Endothelial cell of umbilical vein (primary cell): ENCODE data around the gene TNFAIP1. TPM values are rescaled to one million over a fixed set of nuclear protein-coding genes. Genes with fewer than 3 reads are reported as not detected.

Experiments used
- BruUV-seq: library from RNA; stranded (reverse); fragments of 400-500 nt; replicated peaks from 2 replicates; lab custom pipeline; 2021; lab: Mats Ljungman, UMichigan
- CTCF ChIA-PET: fragments of 300-600, 350-600 bp; sonication (Branson Sonifier 250); formaldehyde crosslinking; loops from one replicate; lab custom pipeline; 2021; ENCODE audit warnings: antibody characterized with exemption, inconsistent platforms; lab: Charles Lee
- POLR2A ChIA-PET: fragments of 300-600, 350-600 bp; sonication (Branson Sonifier 250); formaldehyde crosslinking; loops from one replicate; lab custom pipeline; 2021; ENCODE audit warnings: antibody characterized with exemption, inconsistent platforms; lab: Charles Lee
- DNase-seq: peaks from one replicate; pipeline ENCODE4 v3.0.0-alpha.2; 2011; ENCODE audit warnings: low read depth, low spot score
- FAIRE-seq: peaks from 2 replicates; lab custom pipeline; 2011; peaks lifted over from hg19 to GRCh38; lab: Jason Lieb, UNC
- H2AFZ ChIP-seq: 2 replicates; pipeline ENCODE4 v1.6.0; 2012; ENCODE audit warnings: low read depth, low read length, control low read depth, inconsistent platforms
- H3K27ac ChIP-seq: 2 replicates; pipeline ENCODE4 v1.5.1; 2011; ENCODE audit warnings: low read depth, mild to moderate bottlenecking, control low read depth, low read length, moderate library complexity; ENCODE audit not compliant: insufficient read depth
- H3K27me3 ChIP-seq, 2 experiments: 2 replicates each; pipeline versions ENCODE4 v1.6.0 to v1.6.1; 2011; ENCODE audit warnings: low read length in 2 of 2, mixed read lengths in 1 of 2; ENCODE audit not compliant: control insufficient read depth in 2 of 2, insufficient read depth in 2 of 2
- H3K36me3 ChIP-seq, 2 experiments: 2 replicates in 1 of 2; 3 replicates in 1 of 2; pipeline ENCODE4 v1.5.1; 2011; ENCODE audit warnings: low read length in 2 of 2, mild to moderate bottlenecking in 1 of 2, moderate library complexity in 1 of 2; ENCODE audit not compliant: control insufficient read depth in 2 of 2, insufficient read depth in 2 of 2; ENCODE audit errors: extremely low read depth in 1 of 2
- H3K4me1 ChIP-seq: 3 replicates; pipeline ENCODE4 v1.5.1; 2011; ENCODE audit warnings: mild to moderate bottlenecking, low read length; ENCODE audit not compliant: control insufficient read depth, insufficient read depth; ENCODE audit errors: extremely low read depth
- H3K4me2 ChIP-seq: 2 replicates; pipeline ENCODE4 v1.6.1; 2011; ENCODE audit warnings: low read length, control low read depth, mixed read lengths; ENCODE audit not compliant: insufficient read depth
- H3K4me3 ChIP-seq, 3 experiments: fragments of 200-600 bp in 1 of 3; sonication (generic), shearing (Covaris generic) in 1 of 3; replicated peaks in 1 of 3; 2 replicates each; pipeline ENCODE4 v1.5.1; 2011 to 2016; ENCODE audit warnings: control low read depth in 3 of 3, low read length in 3 of 3, mild to moderate bottlenecking in 2 of 3, inconsistent platforms in 1 of 3, low read depth in 1 of 3, moderate library complexity in 1 of 3; ENCODE audit not compliant: insufficient read depth in 1 of 3
- H3K79me2 ChIP-seq: 2 replicates; pipeline ENCODE4 v1.6.0; 2012; ENCODE audit warnings: low read length, inconsistent platforms; ENCODE audit not compliant: control insufficient read depth, insufficient read depth
- H3K9ac ChIP-seq: replicated peaks from 2 replicates; pipeline ENCODE3; 2011; ENCODE audit warnings: low read length, control low read depth; ENCODE audit not compliant: insufficient read depth; ENCODE audit errors: extremely low read depth
- H3K9me1 ChIP-seq: replicated peaks from 3 replicates; pipeline ENCODE4 v1.6.0; 2011; ENCODE audit warnings: mild to moderate bottlenecking, low read length; ENCODE audit not compliant: control insufficient read depth, insufficient read depth; ENCODE audit errors: extremely low read depth
- H3K9me3 ChIP-seq: replicated peaks from 2 replicates; pipeline ENCODE4 v1.5.1; 2012; ENCODE audit warnings: low read length, inconsistent platforms; ENCODE audit not compliant: control insufficient read depth, insufficient read depth
- H4K20me1 ChIP-seq: replicated peaks from 2 replicates; pipeline ENCODE3; 2011; ENCODE audit warnings: mild to moderate bottlenecking, low read length; ENCODE audit not compliant: control insufficient read depth, insufficient read depth; ENCODE audit errors: extremely low read depth
- CTCF ChIP-seq, 2 donors: IDR thresholded peaks; 1 replicate in 1 of 2; 2 replicates in 1 of 2; pipeline ENCODE4 v1.5.1; 2011; ENCODE audit warnings: low read length in 2 of 2, mild to moderate bottlenecking in 2 of 2, moderate library complexity in 2 of 2, control low read depth in 1 of 2, inconsistent platforms in 1 of 2, low read depth in 1 of 2; ENCODE audit not compliant: insufficient read depth in 1 of 2; ENCODE audit errors: extremely low read depth in 1 of 2
- EZH2 ChIP-seq: IDR thresholded peaks from 2 replicates; pipeline ENCODE4 v1.6.1; 2012; ENCODE audit warnings: borderline replicate concordance, low read depth, mild to moderate bottlenecking, moderate library complexity, low read length, inconsistent platforms; ENCODE audit not compliant: severe bottlenecking
- FOS ChIP-seq: IDR thresholded peaks from 2 replicates; pipeline ENCODE4 v1.6.1; 2011; ENCODE audit warnings: mild to moderate bottlenecking, low read length, moderate library complexity, borderline replicate concordance; ENCODE audit not compliant: insufficient read depth
- JUN ChIP-seq: IDR thresholded peaks from 2 replicates; pipeline ENCODE4 v1.6.1; 2011; ENCODE audit warnings: borderline replicate concordance, low read depth; ENCODE audit not compliant: insufficient read length, insufficient read depth
- MAX ChIP-seq: IDR thresholded peaks from 2 replicates; pipeline ENCODE4 v1.6.1; 2011; ENCODE audit not compliant: insufficient read depth, insufficient read length
- MYC ChIP-seq: IDR thresholded peaks from one replicate; pipeline ENCODE4 v1.6.1; 2011; ENCODE audit warnings: mild to moderate bottlenecking, low read depth, low read length
- POLR2A ChIP-seq: IDR thresholded peaks from 2 replicates; pipeline ENCODE4 v1.6.1; 2012; ENCODE audit warnings: low read depth, mild to moderate bottlenecking, control low read depth, low read length
- POLR2AphosphoS5 ChIP-seq: IDR thresholded peaks from 2 replicates; pipeline ENCODE4 v1.6.1; 2012; ENCODE audit warnings: low read depth, mild to moderate bottlenecking, control low read depth, low read length, moderate library complexity; ENCODE audit not compliant: insufficient read depth
- dilution Hi-C: fragments of 300-500 bp; cut with MboI; formaldehyde crosslinking; loops from one replicate; pipeline ENCODE4 v1.15.0; 2019; ENCODE audit warnings: low sequenced_read_pairs; ENCODE audit not compliant: extremely low pct_ligation_motif_present
- intact Hi-C: fragments of 100-400 bp; cut with micrococcal nuclease; formaldehyde crosslinking; loops from one replicate; pipeline ENCODE4 v1.10.0; 2022
- polyA plus RNA-seq, 4 experiments: library from polyadenylated mRNA; depleted of rRNA in 3 of 4; stranded (reverse) in 3 of 4; unstranded in 1 of 4; fragments of >200 nt; gene quantifications; 2 replicates each; pipeline versions ENCODE4 v1.2.1 to v1.2.3, GENCODE V29; 2011 to 2012; ENCODE audit warnings: missing spikeins in 1 of 4
- total RNA-seq: library from RNA; stranded (reverse); gene quantifications from 2 replicates; pipeline ENCODE4 v1.2.3, GENCODE V29; 2021

Gene TNFAIP1
- total and polyA plus RNA-seq, 2 donors (not counting 3 experiments of a cell fraction or from before 2014, with no cell fraction given): 85.7 to 89.6 TPM

GRCh38 chr17:28298449-28298848 lies 37.1 kb upstream of the TNFAIP1 start:
- no peak overlapping the region for H3K9ac ChIP-seq
- H3K27ac ChIP-seq: no peak overlapping the region
- FAIRE-seq (no peak), DNase-seq (no peak)
- H3K4me2 ChIP-seq: no peak overlapping the region
- no peaks in the 10 kb centered on the region for H3K9me3 ChIP-seq
- no TSS peak for BruUV-seq
- H3K4me1 ChIP-seq: no peaks in the 10 kb centered on the region
- POLR2A ChIA-PET: no interaction called here
- TF ChIP-seq JUN (no peak), POLR2AphosphoS5 (no peak), FOS (no peak), POLR2A (no peak), MAX (no peak), EZH2 (no peak), MYC (no peak)
- dilution Hi-C loops: no loop called here
- no peaks in the 10 kb centered on the region for H4K20me1 ChIP-seq
- H3K27me3 ChIP-seq: peaks cover 0 to 2% of the 10 kb centered on the region in 2 experiments
- no peak overlapping the region for H3K4me3 ChIP-seq
- no peaks in the 10 kb centered on the region for H3K9me1 ChIP-seq
- CTCF ChIA-PET: no interaction called here
- H2AFZ ChIP-seq: no peak overlapping the region
- H3K79me2 ChIP-seq: no peaks in the 10 kb centered on the region
- intact Hi-C loops: no loop called here
- H3K36me3 ChIP-seq: no peaks in the 10 kb centered on the region

- DNase-seq: no peak
- Histone ChIP-seq H3K36me3 (no peaks in the 10 kb centered on the region), H2AFZ (no peak overlapping the region), H3K4me2 (no peak overlapping the region), H3K79me2 (no peaks in the 10 kb centered on the region), H3K27ac (no peak overlapping the region), H3K9ac (no peak overlapping the region), H3K4me1 (no peaks in the 10 kb centered on the region), H3K9me1 (no peaks in the 10 kb centered on the region), H3K9me3 (no peaks in the 10 kb centered on the region), H4K20me1 (no peaks in the 10 kb centered on the region), H3K4me3 (no peak overlapping the region), H3K27me3 (peaks cover 18 to 27% of the 10 kb centered on the region in 2 experiments)
- no TSS peak for BruUV-seq
- CTCF ChIA-PET: no interaction called here
- TF ChIP-seq CTCF (IDR thresholded peaks at IDR 0.05; ENCODE audit: extremely low read depth in 1 of 2, insufficient read depth in 1 of 2, low read depth in 1 of 2, low read length in 2 of 2) (no peak), EZH2 (peak; percentile 69)
- POLR2A ChIA-PET: no interaction called here
- dilution Hi-C loops: no loop called here
- no peak for FAIRE-seq
- intact Hi-C loops: no loop called here
Measured at GRCh38 chr17:28306954-28307401, 28.6 kb upstream of the TNFAIP1 start.
